ENCODE measurements around the gene SPEF1.

SPEF1 gene

GRCh38 chr20:3728354-3728753, 52.9 kb downstream of the SPEF1 start:
- DNase-seq, result no peak
